Upper lobe of right lung (tissue), 1 donor: ENCODE data around the gene MICU1. TPM values are rescaled to one million over a fixed set of nuclear protein-coding genes. Genes with fewer than 3 reads are reported as not detected.
"Not testable (repeated sequence)": the region's sequence is repeated elsewhere in the genome, so short reads cannot be mapped to it uniquely, and the experiment has no call there.

Experiments used
- ATAC-seq: fragments of 200-7000 bp; cut with Tn5 transposase; one replicate; pipeline ENCODE4 v1.9.1; 2020; ENCODE audit warnings: mild to moderate bottlenecking, moderate library complexity
- DNase-seq: peaks from one replicate; pipeline ENCODE4 v3.0.0-alpha.2; 2020
- H3K27ac ChIP-seq: fragments of 200-600 bp; one replicate; pipeline ENCODE4 v1.8.0; 2022
- H3K27me3 ChIP-seq: fragments of 200-600 bp; one replicate; pipeline ENCODE4 v1.8.0; 2022; ENCODE audit warnings: mild to moderate bottlenecking
- H3K36me3 ChIP-seq: fragments of 200-600 bp; one replicate; pipeline ENCODE4 v1.8.0; 2022
- H3K4me1 ChIP-seq: fragments of 200-600 bp; one replicate; pipeline ENCODE4 v1.8.0; 2022
- H3K4me3 ChIP-seq: fragments of 200-600 bp; one replicate; pipeline ENCODE4 v1.8.0; 2022; ENCODE audit warnings: mild to moderate bottlenecking
- H3K9me3 ChIP-seq: fragments of 200-600 bp; one replicate; pipeline ENCODE4 v1.8.0; 2022
- intact Hi-C: fragments of 100-400 bp; cut with DNase I; formaldehyde crosslinking; loops from one replicate; pipeline ENCODE4 v1.11.0; 2022
- total RNA-seq: library from RNA; stranded (reverse); fragmentation: NEBNext Ultra II Directional; extraction: Animal tissue kit (Norgen Biotek cat#: 25700); gene quantifications from one replicate; pipeline ENCODE4 v1.2.1, GENCODE V29; 2021
- TF ChIP-seq, protein P1 (sequence below): fragments of 200-600 bp; IDR thresholded peaks from one replicate; pipeline ENCODE4 v1.8.0; 2022; ENCODE audit warnings: antibody characterized with exemption
- donor health status: DM: no; HTN: yes; CAD: no; lungs with severe emphysema.

The MICU1 gene
- total RNA-seq, 1 donor from 2014 or later = 52.2 TPM

DNA sequence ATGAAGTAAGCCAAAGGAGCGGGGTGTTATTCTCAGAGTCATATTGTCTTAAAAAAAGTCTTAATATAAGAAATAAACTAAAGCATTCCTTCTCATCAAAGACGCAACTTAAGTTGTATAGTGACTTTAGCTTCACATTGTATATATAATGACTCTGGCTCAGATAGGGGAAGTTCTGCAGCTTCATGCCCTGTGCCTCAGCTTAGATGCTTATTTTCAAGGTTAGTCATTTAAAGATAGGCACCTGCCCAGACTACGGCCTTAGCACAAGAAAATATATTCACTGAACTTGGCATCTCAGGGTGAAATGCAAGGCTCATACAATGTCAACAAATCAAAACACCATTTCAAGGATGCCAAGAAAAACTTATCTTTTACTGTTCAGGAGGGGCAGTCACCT, 218.4 kb downstream of the MICU1 start:
- intact Hi-C loops = no loop called here
- no peak overlapping the region for H3K4me3 ChIP-seq
- TF ChIP-seq, protein P1, sequence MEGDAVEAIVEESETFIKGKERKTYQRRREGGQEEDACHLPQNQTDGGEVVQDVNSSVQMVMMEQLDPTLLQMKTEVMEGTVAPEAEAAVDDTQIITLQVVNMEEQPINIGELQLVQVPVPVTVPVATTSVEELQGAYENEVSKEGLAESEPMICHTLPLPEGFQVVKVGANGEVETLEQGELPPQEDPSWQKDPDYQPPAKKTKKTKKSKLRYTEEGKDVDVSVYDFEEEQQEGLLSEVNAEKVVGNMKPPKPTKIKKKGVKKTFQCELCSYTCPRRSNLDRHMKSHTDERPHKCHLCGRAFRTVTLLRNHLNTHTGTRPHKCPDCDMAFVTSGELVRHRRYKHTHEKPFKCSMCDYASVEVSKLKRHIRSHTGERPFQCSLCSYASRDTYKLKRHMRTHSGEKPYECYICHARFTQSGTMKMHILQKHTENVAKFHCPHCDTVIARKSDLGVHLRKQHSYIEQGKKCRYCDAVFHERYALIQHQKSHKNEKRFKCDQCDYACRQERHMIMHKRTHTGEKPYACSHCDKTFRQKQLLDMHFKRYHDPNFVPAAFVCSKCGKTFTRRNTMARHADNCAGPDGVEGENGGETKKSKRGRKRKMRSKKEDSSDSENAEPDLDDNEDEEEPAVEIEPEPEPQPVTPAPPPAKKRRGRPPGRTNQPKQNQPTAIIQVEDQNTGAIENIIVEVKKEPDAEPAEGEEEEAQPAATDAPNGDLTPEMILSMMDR = no peak
- peaks cover 12% of the 10 kb centered on the region for H3K36me3 ChIP-seq
- DNase-seq = no peak
- ATAC-seq = no peak
- H3K27me3 ChIP-seq = no peaks in the 10 kb centered on the region
- no peaks in the 10 kb centered on the region for H3K9me3 ChIP-seq
- no peaks in the 10 kb centered on the region for H3K4me1 ChIP-seq
- no peak overlapping the region for H3K27ac ChIP-seq

DNA sequence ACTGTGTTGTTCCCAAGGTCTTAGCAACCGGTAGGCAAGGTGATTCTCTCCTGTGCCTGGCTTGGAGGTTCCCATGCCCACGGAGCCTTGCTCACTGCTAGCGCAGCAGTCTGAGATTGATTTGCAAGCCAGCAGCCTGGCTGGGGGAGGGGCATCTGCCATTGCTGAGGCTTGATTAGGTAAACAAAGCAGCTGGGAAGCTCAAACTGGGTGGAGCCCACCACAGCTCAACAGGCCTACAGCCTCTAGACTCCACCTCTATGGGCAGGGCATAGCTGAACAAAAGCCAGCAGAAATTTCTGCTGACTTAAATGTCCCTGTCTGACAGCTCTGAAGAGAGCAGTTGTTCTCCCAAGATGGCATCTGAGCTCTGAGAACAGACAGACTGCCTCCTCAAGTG, 230.3 kb downstream of the MICU1 start:
- H3K36me3 ChIP-seq, H3K4me1 ChIP-seq, intact Hi-C loops, H3K9me3 ChIP-seq, H3K4me3 ChIP-seq, DNase-seq, H3K27me3 ChIP-seq, ATAC-seq, H3K27ac ChIP-seq: not testable (repeated sequence)

DNA sequence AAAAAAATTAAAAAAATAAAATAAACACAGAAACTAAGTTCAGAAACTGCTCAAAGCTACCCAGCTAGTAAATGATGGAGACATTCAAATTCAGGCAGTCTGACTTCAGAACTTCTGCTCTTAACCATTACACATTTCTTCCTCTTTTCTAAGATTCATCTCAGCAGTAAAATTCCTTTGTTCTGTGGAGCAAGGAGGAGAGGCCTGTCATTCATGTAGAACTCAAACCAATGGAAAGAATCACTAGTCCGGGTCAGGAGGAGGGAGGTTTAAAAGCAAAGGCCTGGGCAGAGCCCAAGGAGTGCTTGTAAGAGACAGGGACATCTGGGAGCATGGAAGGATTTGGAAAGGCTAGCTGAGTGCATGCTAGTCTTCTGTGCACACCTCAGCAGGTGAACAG, 233.3 kb downstream of the MICU1 start:
- intact Hi-C loops = no loop called here
- H3K27ac ChIP-seq = no peak overlapping the region
- no peaks in the 10 kb centered on the region for H3K27me3 ChIP-seq
- DNase-seq = no peak
- no peak overlapping the region for H3K4me3 ChIP-seq
- TF ChIP-seq, protein P1 = no peak
- no peaks in the 10 kb centered on the region for H3K4me1 ChIP-seq
- ATAC-seq = no peak
- H3K36me3 ChIP-seq = no peaks in the 10 kb centered on the region
- H3K9me3 ChIP-seq = no peaks in the 10 kb centered on the region

DNA sequence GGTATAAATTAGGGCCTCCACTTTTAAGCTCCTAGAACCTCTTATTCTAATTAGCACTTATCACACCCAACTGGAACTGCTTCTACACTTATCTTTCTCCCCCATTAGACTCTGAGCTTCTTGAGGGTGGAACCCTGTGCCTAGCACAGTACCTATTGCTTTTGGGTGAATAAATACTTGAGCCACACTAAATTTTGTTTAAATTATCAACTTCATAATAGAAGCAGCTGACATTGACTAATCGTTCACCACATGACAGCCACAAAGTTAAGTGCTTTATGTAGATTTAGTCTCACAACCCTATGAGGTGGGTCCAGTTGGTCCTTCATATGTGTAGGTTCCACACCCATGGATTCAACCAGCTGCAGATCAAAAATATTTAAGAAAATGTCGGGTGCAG, 235.1 kb downstream of the MICU1 start:
- no peak for ATAC-seq
- intact Hi-C loops = no loop called here
- no peak overlapping the region for H3K4me3 ChIP-seq
- H3K27me3 ChIP-seq = no peaks in the 10 kb centered on the region
- no peak overlapping the region for H3K27ac ChIP-seq
- H3K9me3 ChIP-seq = no peaks in the 10 kb centered on the region
- DNase-seq = no peak
- H3K4me1 ChIP-seq = no peaks in the 10 kb centered on the region
- H3K36me3 ChIP-seq = no peaks in the 10 kb centered on the region
- TF ChIP-seq, protein P1 = no peak

- Histone ChIP-seq H3K27ac (no peak overlapping the region), H3K9me3 (no peaks in the 10 kb centered on the region), H3K27me3 (no peaks in the 10 kb centered on the region), H3K4me3 (no peak overlapping the region), H3K4me1 (no peaks in the 10 kb centered on the region), H3K36me3 (no peaks in the 10 kb centered on the region)
- DNase-seq (no peak), ATAC-seq (no peak)
- intact Hi-C loops = no loop called here
- TF ChIP-seq, protein P1 = no peak
These were observed 236.2 kb downstream of the MICU1 start for GRCh38 chr10:72389716-72390115.

DNA sequence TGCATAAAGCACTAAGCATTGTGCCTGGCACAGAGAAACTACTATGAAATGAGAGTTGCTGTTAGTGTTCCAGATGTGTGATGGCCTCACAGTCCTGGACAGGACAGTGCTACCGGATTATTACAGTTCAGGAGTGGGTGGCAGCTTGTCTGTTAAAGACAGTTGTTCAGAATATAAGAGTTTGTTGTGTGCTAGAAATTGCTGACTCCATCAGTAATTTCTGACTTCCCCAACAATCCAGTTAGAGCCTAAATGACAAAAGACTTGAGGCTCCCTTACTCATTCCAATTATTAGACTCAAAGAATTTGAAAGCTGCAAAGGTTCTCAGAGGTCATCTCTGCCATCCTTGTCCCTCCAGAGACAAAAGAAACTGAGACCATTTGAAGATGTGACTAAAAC, 236.9 kb downstream of the MICU1 start:
- H3K27ac ChIP-seq = no peak overlapping the region
- H3K27me3 ChIP-seq = no peaks in the 10 kb centered on the region
- H3K4me3 ChIP-seq = no peak overlapping the region
- no peaks in the 10 kb centered on the region for H3K4me1 ChIP-seq
- H3K9me3 ChIP-seq = no peaks in the 10 kb centered on the region
- no peak for ATAC-seq
- no peaks in the 10 kb centered on the region for H3K36me3 ChIP-seq
- no peak for DNase-seq
- TF ChIP-seq, protein P1 = no peak
- intact Hi-C loops = no loop called here
